ENCODE data around the gene TRAPPC13. TPM values are rescaled to one million over a fixed set of nuclear protein-coding genes. Genes with fewer than 3 reads are reported as not detected.

The TRAPPC13 gene
- total and polyA plus RNA-seq, 2 of the 13 experiments (the other 11 are each of a cell fraction or from before 2014, with no cell fraction given), result 8.4 to 19.6 TPM

DNA sequence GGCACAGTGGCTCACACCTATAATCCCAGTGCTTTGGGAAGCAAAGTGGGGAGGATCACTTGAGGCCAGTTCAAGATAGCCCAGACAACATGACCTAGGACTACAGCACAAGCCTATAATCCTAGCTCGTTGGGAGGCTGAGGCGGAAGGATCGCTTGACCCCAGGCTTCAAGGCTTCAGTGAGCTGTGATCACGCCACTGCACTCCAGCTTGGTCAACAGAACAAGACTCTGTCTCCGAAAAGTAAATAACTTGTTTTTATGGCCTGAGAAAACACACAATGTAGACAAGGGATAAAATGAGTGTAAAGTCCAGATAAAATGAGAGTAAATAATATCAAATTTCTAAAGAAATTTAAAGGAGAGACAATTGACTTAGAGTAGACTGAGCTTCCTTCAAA lies 26.3 kb downstream of the TRAPPC13 start (continued):
- TF ChIP-seq, protein P1, sequence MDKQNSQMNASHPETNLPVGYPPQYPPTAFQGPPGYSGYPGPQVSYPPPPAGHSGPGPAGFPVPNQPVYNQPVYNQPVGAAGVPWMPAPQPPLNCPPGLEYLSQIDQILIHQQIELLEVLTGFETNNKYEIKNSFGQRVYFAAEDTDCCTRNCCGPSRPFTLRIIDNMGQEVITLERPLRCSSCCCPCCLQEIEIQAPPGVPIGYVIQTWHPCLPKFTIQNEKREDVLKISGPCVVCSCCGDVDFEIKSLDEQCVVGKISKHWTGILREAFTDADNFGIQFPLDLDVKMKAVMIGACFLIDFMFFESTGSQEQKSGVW (CRISPR knock-in tag; IDR thresholded peaks at IDR 0.05; ENCODE audit: borderline replicate concordance), result no peak
- TF ChIP-seq ZBTB20 (CRISPR knock-in tag; IDR thresholded peaks at IDR 0.05; ENCODE audit: borderline replicate concordance, low read depth) (0 out of 2 replicates have a peak, but pooled peaks have one; percentile 36), ZNF33B (CRISPR knock-in tag; IDR thresholded peaks at IDR 0.05) (no peak), ZSCAN12 (CRISPR knock-in tag; IDR thresholded peaks at IDR 0.05) (no peak), AGO2 (optimal IDR thresholded peaks at IDR 0.05; ENCODE audit: low read depth, low read length) (no peak), GPBP1L1 (CRISPR knock-in tag; IDR thresholded peaks at IDR 0.05) (no peak), ZNF619 (CRISPR knock-in tag; IDR thresholded peaks at IDR 0.05) (no peak), ZNF280D (CRISPR knock-in tag; IDR thresholded peaks at IDR 0.05) (0 out of 2 replicates have a peak, but pooled peaks have one; percentile 37), SIN3A (IDR thresholded peaks at IDR 0.05; ENCODE audit: borderline replicate concordance, low read depth, low read length) (no peak), ZNF235 (CRISPR knock-in tag; IDR thresholded peaks at IDR 0.05; ENCODE audit: borderline replicate concordance) (no peak), GPN1 (CRISPR knock-in tag; IDR thresholded peaks at IDR 0.05; ENCODE audit: borderline replicate concordance) (no peak), KAT8 (CRISPR knock-in tag; IDR thresholded peaks at IDR 0.05) (no peak), TEAD3 (CRISPR knock-in tag; optimal IDR thresholded peaks at IDR 0.05; ENCODE audit: borderline replicate concordance) (peak; percentile 11), SOX5 (CRISPR knock-in tag; IDR thresholded peaks at IDR 0.05; ENCODE audit: borderline replicate concordance) (peak; percentile 73; the same call in 1 of the 2 replicates), ZNF331 (CRISPR knock-in tag; IDR thresholded peaks at IDR 0.05) (peak; percentile 44; the same call in 1 of the 2 replicates), PCBP1 (IDR thresholded peaks at IDR 0.05; ENCODE audit: borderline replicate concordance, low read depth, low read length) (no peak), ZNF337 (CRISPR knock-in tag; IDR thresholded peaks at IDR 0.05; ENCODE audit: borderline replicate concordance, low read depth) (no peak), RAD21 (CRISPR knock-in tag; IDR thresholded peaks at IDR 0.05) (no peak), ZNF616 (CRISPR knock-in tag; IDR thresholded peaks at IDR 0.05; ENCODE audit: low read depth) (no peak), SMARCE1 (IDR thresholded peaks at IDR 0.05; ENCODE audit: borderline replicate concordance) (no peak), RFX1 (IDR thresholded peaks at IDR 0.05) (no peak), ZSCAN22 (CRISPR knock-in tag; IDR thresholded peaks at IDR 0.05) (no peak)
- TF ChIP-seq, protein P2, sequence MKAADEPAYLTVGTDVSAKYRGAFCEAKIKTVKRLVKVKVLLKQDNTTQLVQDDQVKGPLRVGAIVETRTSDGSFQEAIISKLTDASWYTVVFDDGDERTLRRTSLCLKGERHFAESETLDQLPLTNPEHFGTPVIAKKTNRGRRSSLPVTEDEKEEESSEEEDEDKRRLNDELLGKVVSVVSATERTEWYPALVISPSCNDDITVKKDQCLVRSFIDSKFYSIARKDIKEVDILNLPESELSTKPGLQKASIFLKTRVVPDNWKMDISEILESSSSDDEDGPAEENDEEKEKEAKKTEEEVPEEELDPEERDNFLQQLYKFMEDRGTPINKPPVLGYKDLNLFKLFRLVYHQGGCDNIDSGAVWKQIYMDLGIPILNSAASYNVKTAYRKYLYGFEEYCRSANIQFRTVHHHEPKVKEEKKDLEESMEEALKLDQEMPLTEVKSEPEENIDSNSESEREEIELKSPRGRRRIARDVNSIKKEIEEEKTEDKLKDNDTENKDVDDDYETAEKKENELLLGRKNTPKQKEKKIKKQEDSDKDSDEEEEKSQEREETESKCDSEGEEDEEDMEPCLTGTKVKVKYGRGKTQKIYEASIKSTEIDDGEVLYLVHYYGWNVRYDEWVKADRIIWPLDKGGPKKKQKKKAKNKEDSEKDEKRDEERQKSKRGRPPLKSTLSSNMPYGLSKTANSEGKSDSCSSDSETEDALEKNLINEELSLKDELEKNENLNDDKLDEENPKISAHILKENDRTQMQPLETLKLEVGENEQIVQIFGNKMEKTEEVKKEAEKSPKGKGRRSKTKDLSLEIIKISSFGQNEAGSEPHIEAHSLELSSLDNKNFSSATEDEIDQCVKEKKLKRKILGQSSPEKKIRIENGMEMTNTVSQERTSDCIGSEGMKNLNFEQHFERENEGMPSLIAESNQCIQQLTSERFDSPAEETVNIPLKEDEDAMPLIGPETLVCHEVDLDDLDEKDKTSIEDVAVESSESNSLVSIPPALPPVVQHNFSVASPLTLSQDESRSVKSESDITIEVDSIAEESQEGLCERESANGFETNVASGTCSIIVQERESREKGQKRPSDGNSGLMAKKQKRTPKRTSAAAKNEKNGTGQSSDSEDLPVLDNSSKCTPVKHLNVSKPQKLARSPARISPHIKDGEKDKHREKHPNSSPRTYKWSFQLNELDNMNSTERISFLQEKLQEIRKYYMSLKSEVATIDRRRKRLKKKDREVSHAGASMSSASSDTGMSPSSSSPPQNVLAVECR (CRISPR knock-in tag; IDR thresholded peaks at IDR 0.05; ENCODE audit: borderline replicate concordance), result no peak; the same call in 1 of the 2 replicates
